Epidermal melanocyte (primary cell): ENCODE data around the gene HERPUD2.

Experiments used
- DNase-seq: peaks from one replicate; pipeline ENCODE4 v3.0.0; 2011; ENCODE audit warnings: low spot score; ENCODE audit not compliant: insufficient read length

HERPUD2 gene, protein sequence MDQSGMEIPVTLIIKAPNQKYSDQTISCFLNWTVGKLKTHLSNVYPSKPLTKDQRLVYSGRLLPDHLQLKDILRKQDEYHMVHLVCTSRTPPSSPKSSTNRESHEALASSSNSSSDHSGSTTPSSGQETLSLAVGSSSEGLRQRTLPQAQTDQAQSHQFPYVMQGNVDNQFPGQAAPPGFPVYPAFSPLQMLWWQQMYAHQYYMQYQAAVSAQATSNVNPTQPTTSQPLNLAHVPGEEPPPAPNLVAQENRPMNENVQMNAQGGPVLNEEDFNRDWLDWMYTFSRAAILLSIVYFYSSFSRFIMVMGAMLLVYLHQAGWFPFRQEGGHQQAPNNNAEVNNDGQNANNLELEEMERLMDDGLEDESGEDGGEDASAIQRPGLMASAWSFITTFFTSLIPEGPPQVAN

GRCh38 chr7:35694784-35695472, at the start of gene HERPUD2:
Gene HERPUD2, minus strand, starts transcription at chr7:35695135. Its CDS starts 805 bp downstream, at chr7:35694330.
- DNase-seq, result peak; percentile 76

- DNase-seq, result no peak
These were observed 44.0 kb upstream of the HERPUD2 start for GRCh38 chr7:35738889-35739288.

DNA sequence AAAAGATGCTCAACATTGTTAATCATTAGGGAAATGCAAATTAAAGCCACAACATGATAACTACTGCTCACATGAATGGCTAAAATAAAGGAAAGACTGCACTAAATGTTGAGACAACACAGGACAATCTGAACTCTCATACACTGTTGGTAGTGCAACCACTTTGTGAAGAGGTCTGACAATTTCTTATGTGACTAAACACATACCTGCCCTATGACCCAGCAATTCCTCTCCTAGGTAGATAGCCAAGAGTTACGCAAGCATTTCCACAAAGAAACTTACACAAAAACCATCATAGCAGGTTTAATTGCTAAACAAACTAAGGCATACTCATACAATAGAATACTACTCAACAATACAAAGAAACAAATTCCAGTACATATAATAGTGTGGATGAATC, 41.8 kb upstream of the HERPUD2 start:
- no peak for DNase-seq

DNA sequence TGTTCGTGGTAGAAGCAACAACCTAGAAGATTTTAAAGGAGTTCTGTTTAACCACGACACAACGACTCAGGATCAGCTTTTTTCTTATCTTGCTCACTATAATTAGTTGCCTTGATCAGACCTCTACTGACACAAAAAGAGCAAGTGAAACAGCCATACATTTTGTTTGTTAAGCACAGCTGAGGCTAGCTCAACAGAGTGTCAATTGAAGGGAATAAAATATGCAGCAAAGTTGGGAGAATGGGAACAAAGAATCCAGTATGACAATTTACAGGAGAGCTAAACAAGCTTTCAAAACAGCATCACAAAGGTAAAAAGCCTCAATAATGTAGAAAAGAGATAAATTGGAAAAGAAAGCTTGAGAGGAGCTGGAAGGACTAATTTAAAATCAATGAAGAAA, 40.5 kb upstream of the HERPUD2 start:
- DNase-seq, result no peak

DNA sequence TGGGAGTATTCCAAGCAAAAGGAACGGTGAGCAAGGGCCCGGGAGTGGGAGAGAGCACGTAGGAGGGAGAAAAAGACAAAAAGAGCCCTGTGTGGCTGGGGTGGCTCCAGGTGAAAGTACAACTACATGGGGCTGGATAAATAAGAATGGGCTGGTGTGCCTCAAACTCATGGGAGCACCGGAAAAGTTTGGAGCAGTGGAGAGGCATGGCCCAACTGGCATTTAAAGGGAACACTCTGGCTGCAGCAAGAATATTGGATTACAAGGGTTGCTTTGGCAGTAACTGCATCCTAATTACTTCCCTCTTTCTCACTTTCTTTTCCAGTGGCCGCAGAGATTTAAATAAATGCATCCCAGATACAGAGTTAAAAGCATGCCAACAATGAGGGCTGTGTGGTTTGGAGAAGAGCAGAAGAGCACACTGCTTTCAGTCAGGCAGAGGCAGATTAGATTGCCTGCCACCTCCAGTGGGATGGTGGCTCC, 39.1 kb upstream of the HERPUD2 start:
- DNase-seq, result no peak

GRCh38 chr7:35731349-35731748, 36.4 kb upstream of the HERPUD2 start:
- DNase-seq, result no peak

- DNase-seq, result no peak
These were observed 34.3 kb upstream of the HERPUD2 start for GRCh38 chr7:35729061-35729783.

GRCh38 chr7:35728412-35729060, 33.6 kb upstream of the HERPUD2 start:
- no peak for DNase-seq

DNA sequence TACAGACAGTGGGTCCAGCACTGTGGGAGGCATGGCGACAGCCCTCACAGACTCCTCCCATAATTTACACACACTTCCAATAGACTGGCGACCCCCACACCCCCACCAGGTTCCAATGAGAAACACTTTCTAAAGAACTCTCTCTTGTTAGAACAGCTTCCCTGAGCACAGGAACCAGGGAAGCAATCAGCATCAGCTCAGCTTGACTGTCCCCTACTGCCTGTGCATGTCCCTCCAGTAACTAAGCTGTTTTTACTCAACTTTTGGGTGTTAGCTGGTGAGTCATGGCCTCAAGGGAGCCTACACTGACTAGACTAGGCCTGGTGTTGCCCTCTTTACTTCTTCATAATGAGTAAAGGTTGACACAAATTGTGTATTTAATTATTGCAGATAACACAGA, 32.6 kb upstream of the HERPUD2 start:
- no peak for DNase-seq

DNA sequence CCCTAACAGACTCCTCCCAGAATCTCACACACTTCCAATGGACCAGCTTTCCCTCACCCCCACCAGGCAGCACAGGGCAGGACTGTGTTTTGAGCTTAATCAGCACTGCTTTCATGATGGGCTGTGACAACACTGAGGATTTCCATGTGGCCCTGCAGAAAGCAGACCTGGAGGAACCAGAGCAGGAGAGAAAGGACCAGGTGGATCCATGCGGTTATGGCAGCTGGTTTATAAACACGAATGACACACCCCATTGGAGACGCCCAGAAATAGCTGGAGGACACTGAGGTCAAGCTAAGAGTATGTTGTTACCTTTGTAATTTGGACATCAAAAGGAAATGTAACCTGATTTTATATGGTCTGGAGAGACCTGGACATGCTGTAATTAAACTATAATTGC, 31.7 kb upstream of the HERPUD2 start:
- DNase-seq, result no peak

GRCh38 chr7:35725280-35725680, 30.3 kb upstream of the HERPUD2 start:
- DNase-seq, result no peak

- no peak for DNase-seq
These were observed 28.1 kb upstream of the HERPUD2 start for GRCh38 chr7:35723011-35723410.

GRCh38 chr7:35722054-35722849, 27.3 kb upstream of the HERPUD2 start:
- no peak for DNase-seq

DNA sequence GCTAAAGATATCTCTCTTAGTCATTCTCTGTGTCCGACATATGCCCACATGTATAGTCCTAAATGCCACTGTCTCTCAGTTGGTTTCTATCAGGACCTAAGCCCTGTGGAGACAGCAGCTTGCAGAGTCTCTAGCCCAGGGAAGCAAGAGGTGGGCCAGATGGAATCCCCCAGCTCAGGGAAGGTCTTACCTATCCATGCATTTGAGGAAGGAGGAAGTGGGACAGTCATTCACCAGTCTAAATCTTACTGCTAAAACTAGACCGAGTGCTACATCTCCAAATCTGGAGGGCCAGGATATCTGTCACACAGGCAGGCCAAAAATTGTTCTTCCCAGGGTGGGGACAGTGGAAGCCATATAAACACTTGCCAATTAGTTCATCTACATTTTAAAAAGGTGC, 26.4 kb upstream of the HERPUD2 start:
- DNase-seq, result no peak

GRCh38 chr7:35720849-35721248, 25.9 kb upstream of the HERPUD2 start:
- no peak for DNase-seq

GRCh38 chr7:35720032-35720431, 25.1 kb upstream of the HERPUD2 start:
- DNase-seq, result no peak

GRCh38 chr7:35718047-35718446, 23.1 kb upstream of the HERPUD2 start:
- DNase-seq, result no peak

DNA sequence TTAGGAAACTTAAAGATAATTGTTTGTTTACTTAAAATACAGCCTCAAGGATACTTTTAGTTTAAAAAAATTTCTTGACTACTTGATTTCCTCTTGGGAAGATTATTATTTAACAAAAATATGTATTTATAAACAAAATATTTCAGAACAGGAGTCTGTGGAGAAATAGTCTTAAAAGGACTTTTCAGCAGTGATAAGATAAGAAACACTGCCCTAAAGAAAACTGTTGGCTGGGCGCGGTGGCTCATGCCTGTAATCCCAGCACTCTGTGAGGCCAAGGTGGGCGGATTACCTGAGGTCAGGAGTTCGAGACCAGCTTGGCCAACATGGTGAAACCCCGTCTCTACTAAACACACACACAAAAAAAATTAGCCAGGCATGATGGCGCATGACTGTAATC, 22.6 kb upstream of the HERPUD2 start:
- DNase-seq, result no peak

DNA sequence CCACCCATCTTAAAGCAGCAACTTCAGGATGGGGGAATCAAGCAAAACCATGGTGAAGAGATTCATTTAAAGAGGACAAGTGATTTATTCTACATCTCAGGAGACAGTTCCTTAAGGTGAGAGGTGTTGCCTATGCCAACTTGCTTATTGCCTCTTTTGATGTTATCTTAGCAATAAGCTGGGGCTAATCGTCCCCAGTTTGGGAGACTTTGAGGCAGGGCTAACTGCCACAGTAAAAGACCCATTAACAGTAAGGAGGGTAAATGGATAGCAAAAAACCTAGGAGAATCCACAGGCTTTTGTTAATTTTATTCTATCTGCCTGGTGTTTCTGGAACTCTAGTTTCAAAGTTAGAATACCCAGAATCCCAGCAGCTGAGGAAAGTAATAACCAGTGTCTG, 22.1 kb upstream of the HERPUD2 start:
- DNase-seq, result no peak

- DNase-seq, result no peak
These were observed 21.3 kb upstream of the HERPUD2 start for GRCh38 chr7:35716038-35716803.
